ENCODE data around the gene CFAP251. TPM values are rescaled to one million over a fixed set of nuclear protein-coding genes. Genes with fewer than 3 reads are reported as not detected.

Gene CFAP251
- total RNA-seq, 1 experiment from 2014 or later, result 5.5 TPM

DNA sequence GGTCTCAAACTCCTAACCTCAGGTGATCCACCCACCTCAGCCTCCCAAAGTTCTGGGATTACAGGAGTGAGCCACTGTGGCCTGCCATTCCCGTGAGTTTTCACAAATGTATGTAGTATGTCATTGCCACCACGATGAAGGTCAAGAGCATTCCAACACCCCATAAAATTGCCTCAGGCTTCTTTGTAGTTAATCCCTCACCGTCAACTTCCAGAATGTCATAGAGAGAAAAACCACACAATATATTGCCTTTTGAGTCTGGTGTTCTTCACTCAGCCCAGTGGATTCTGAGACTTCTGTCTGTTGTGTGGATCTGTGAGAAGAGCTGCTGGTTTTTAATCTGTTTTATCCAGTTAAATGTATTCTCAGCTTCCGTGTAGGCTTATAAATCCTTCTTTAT is 12.6 kb upstream of the CFAP251 start:
- H3K36me3 ChIP-seq (ENCODE audit: insufficient read depth, low read length, poor library complexity, severe bottlenecking), result peaks cover 44% of the 10 kb centered on the region
- POLR2A ChIA-PET (ENCODE audit: low non-redundant PET), result no interaction called here
- no peak for DNase-seq (ENCODE audit: low spot score)

DNA sequence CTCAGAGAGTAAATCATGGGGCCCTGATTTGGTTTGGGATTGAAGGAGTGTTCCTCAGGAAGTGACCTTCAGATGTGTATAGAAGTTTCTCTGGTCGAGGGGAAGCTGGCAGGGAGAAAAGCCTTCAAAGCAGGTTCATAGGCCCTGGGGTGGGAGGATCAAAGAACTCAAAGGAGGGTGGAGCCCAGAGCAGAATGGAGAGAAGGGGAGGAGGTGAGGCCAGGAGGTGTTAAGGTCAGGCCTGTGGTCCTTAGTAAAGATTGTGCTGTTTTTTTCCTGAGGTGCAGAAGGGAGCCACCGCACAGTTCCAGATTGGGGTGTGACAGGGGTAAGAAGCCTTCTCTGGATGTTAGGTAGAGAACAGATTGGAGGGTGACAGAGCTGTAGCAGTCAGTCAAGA is 9.7 kb upstream of the CFAP251 start:
- H3K27me3 ChIP-seq (replicated peaks; ENCODE audit: insufficient read depth, low read depth, low read length, poor library complexity), result no peaks in the 10 kb centered on the region
- no peaks in the 10 kb centered on the region for H3K9me3 ChIP-seq (ENCODE audit: low read depth, low read length, poor library complexity, severe bottlenecking)
- DNase-seq (ENCODE audit: low spot score), result no peak
- TF ChIP-seq, protein P1, sequence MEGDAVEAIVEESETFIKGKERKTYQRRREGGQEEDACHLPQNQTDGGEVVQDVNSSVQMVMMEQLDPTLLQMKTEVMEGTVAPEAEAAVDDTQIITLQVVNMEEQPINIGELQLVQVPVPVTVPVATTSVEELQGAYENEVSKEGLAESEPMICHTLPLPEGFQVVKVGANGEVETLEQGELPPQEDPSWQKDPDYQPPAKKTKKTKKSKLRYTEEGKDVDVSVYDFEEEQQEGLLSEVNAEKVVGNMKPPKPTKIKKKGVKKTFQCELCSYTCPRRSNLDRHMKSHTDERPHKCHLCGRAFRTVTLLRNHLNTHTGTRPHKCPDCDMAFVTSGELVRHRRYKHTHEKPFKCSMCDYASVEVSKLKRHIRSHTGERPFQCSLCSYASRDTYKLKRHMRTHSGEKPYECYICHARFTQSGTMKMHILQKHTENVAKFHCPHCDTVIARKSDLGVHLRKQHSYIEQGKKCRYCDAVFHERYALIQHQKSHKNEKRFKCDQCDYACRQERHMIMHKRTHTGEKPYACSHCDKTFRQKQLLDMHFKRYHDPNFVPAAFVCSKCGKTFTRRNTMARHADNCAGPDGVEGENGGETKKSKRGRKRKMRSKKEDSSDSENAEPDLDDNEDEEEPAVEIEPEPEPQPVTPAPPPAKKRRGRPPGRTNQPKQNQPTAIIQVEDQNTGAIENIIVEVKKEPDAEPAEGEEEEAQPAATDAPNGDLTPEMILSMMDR (conservative IDR thresholded peaks at IDR 0.05; ENCODE audit: low read depth, low read length), result no peak
- no peak for TF ChIP-seq EZH2 (IDR thresholded peaks at IDR 0.05; ENCODE audit: borderline replicate concordance, low read depth, low read length, poor library complexity, severe bottlenecking)
- no peak overlapping the region for H3K27ac ChIP-seq (ENCODE audit: low read depth, low read length, poor library complexity, severe bottlenecking)
- H3K4me1 ChIP-seq (ENCODE audit: insufficient read depth, low read length, poor library complexity, severe bottlenecking), result no peaks in the 10 kb centered on the region
- POLR2A ChIA-PET (ENCODE audit: low non-redundant PET), result no interaction called here
- CTCF ChIA-PET, result no interaction called here
- intact Hi-C loops (cut with micrococcal nuclease; ENCODE audit: unreplicated experiment), result no loop called here
- no TSS peak for BruUV-seq (replicated peaks)
- H3K36me3 ChIP-seq (ENCODE audit: insufficient read depth, low read length, poor library complexity, severe bottlenecking), result peaks cover 25% of the 10 kb centered on the region
- H3K4me3 ChIP-seq (ENCODE audit: low read depth, low read length, poor library complexity, severe bottlenecking), result no peak overlapping the region

More for the DNA sequence above, 12.6 kb upstream of the CFAP251 start:
- no peak for TF ChIP-seq EZH2 (IDR thresholded peaks at IDR 0.05; ENCODE audit: borderline replicate concordance, low read depth, low read length, poor library complexity, severe bottlenecking)
- TF ChIP-seq, protein P1 (conservative IDR thresholded peaks at IDR 0.05; ENCODE audit: low read depth, low read length), result no peak
- no peaks in the 10 kb centered on the region for H3K27me3 ChIP-seq (replicated peaks; ENCODE audit: insufficient read depth, low read depth, low read length, poor library complexity)
- H3K9me3 ChIP-seq (ENCODE audit: low read depth, low read length, poor library complexity, severe bottlenecking), result no peaks in the 10 kb centered on the region
- no peak overlapping the region for H3K4me3 ChIP-seq (ENCODE audit: low read depth, low read length, poor library complexity, severe bottlenecking)
- CTCF ChIA-PET, result no interaction called here
- no peaks in the 10 kb centered on the region for H3K4me1 ChIP-seq (ENCODE audit: insufficient read depth, low read length, poor library complexity, severe bottlenecking)
- intact Hi-C loops (cut with micrococcal nuclease; ENCODE audit: unreplicated experiment), result no loop called here
- H3K27ac ChIP-seq (ENCODE audit: low read depth, low read length, poor library complexity, severe bottlenecking), result no peak overlapping the region
- BruUV-seq (replicated peaks), result no TSS peak

DNA sequence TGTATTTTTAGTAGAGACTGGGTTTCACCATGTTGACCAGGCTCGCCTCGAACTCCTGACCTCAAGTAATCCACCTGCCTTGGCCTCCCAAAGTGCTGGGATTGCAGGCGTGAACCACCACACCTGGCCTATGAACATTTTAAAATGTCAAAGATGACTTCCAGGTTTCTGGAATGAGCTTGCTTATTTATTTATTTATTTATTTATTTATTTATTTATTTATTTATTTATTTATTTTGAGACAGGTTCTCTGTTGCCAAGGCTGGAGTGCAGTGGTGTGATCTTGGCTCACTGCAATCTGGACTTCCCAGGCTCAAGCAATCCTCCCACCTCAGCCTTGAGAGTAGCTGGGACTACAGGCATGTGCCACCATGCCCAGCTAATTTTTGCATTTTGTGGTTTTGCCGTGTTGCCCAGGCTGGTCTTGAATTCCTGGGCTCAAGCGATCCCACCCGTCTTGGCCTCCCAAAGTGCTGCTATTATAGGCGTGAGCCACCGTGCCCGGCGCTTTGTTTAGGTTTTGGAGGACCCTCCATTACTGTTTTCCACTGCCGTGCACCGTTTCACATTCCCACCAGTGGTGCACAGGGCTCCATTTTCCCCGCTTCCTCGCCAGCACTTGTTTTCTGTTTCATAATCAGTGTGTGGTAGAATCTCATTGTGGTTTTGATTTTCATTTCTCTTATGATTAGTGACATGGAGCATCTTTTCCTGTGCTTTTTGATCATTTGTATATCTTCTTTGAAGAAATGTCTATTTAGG is 6.4 kb upstream of the CFAP251 start:
- H3K27me3 ChIP-seq (replicated peaks; ENCODE audit: insufficient read depth, low read depth, low read length, poor library complexity), result no peaks in the 10 kb centered on the region
- no peak overlapping the region for H3K4me3 ChIP-seq (ENCODE audit: low read depth, low read length, poor library complexity, severe bottlenecking)
- TF ChIP-seq EZH2 (IDR thresholded peaks at IDR 0.05; ENCODE audit: borderline replicate concordance, low read depth, low read length, poor library complexity, severe bottlenecking), result no peak
- intact Hi-C loops (cut with micrococcal nuclease; ENCODE audit: unreplicated experiment), result loop anchor here (10.0 kb wide), 1 partner anchor 143 kb away; no protein-coding TSS in a partner anchor
- BruUV-seq (replicated peaks), result no TSS peak
- ChIA-PET POLR2A (ENCODE audit: low non-redundant PET) (interaction anchor here (0.6 kb wide), 1 partner anchor 87 kb away, joined by 17 read pairs; no protein-coding TSS in a partner anchor), CTCF (no interaction called here)
- DNase-seq (ENCODE audit: low spot score), result no peak
- H3K36me3 ChIP-seq (ENCODE audit: insufficient read depth, low read length, poor library complexity, severe bottlenecking), result peaks cover 14% of the 10 kb centered on the region
- no peak overlapping the region for H3K27ac ChIP-seq (ENCODE audit: low read depth, low read length, poor library complexity, severe bottlenecking)
- H3K4me1 ChIP-seq (ENCODE audit: insufficient read depth, low read length, poor library complexity, severe bottlenecking), result peaks cover 21% of the 10 kb centered on the region
- H3K9me3 ChIP-seq (ENCODE audit: low read depth, low read length, poor library complexity, severe bottlenecking), result no peaks in the 10 kb centered on the region
